Skin epidermis (tissue), 12 donors: ENCODE data around the gene SLPI.

Experiments
- H3K27ac ChIP-seq, 21 experiments: fragments of 200-600 bp; sonication (generic) in 11 of 21; one replicate each; pipeline ENCODE4 v1.5.0; 2020; ENCODE audit warnings: mild to moderate bottlenecking in 3 of 21, inconsistent platforms in 2 of 21, moderate library complexity in 2 of 21
- H3K4me3 ChIP-seq, 7 experiments: fragments of 200-600 bp; sonication (generic) in 2 of 7; one replicate each; pipeline ENCODE4 v1.5.0; 2020; ENCODE audit warnings: inconsistent platforms in 2 of 7, mild to moderate bottlenecking in 2 of 7, moderate library complexity in 1 of 7

The SLPI gene

DNA sequence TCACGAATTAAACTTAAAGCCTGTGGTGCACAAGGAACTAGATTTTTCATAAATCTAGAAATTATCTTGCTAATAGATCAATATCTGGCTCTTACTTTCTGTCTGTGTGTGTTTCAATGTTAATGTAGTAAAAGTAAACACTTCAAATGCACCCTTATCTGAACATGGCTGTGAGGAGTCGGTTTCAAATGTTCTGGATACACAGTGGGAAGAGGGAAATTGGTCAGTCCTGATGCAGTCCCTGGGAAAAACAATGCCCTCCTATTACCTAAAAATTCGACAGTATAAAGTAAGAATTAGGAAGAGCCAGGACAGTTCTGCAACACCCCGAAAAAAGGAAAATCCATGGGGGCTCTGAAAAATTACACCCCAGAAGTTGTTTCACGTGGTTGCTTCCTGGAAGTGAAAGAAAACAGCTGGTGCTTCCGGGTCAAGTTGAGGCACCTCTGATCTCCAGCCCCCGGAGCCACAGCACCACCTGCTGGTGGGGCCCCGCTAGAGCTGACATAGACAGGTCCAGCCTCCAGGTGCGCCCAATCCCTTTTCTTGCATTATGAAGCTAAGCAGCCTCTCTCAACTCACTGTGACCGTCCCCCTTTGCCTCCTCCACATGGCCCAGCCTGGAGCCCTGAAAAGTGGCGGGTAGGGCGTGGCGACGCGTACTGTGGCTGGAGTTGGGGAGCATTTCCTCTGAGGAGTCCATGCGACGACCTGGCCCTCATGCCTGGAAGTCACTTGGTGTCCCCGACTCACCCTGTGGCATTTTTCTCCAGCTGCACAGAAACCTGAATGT, 24.9 kb downstream of the SLPI start:
- Histone ChIP-seq H3K4me3 (no peak overlapping the region), H3K27ac (no peak overlapping the region)

DNA sequence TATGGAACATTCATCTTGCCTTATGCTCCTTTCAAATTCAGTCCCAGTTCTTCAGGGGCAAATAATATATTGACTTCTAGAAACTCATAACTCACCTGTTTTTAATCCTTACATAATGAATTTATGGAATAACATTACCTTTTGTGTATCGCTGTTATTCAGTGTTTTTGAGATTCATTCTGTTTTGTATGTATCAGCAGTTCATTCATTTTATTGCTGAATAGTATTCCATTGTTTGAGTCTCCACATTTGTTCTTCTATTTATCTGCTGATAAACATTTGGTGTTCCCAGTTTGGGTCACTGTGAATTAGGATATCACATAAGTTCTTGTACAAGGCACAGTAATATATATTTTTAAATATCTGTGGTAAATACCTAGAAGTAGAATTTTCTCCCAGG, 28.1 kb downstream of the SLPI start:
- H3K27ac ChIP-seq = no peak overlapping the region
- no peak overlapping the region for H3K4me3 ChIP-seq

DNA sequence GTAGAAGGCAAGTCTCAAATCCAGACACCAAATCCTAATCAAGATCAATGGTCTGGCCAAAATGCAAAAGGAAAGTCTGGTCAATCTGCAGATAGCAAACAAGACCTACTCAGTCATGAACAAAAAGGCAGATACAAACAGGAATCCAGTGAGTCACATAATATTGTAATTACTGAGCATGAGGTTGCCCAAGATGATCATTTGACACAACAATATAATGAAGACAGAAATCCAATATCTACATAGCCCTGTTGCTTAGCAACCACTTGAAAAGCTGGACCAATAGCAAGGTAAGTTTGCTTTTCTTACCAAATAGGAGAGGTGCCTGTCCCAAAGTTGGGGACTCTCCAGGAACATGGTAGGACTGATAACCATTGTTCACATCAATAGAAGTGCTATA, 31.2 kb downstream of the SLPI start:
- H3K27ac ChIP-seq = no peak overlapping the region
- no peak overlapping the region for H3K4me3 ChIP-seq

DNA sequence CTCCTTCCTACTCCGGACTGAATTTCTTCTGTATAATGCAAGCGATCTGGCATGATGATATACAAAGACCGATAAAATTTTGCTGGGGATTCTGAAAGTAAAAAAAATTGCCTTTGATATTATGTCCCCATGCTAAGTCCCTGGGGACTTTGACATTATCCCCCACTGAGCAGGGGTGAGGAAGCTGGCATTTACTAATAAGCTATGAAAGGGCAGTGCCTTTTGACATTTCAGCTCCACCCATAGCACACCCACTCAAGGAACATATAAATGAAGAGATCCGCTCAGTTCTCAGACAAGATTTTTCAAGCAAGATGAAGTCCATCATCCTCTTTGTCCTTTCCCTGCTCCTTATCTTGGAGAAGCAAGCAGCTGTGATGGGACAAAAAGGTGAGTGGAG, 33.3 kb downstream of the SLPI start, which contains the start of gene SEMG2:
Gene SEMG2, plus strand, starts transcription at position 298 of the 400 bp plus-strand sequence. Its CDS starts 17 bp downstream, at position 315.
- no peak within 1 kb of the TSS for H3K4me3 ChIP-seq
- no peak within 1 kb of the TSS for H3K27ac ChIP-seq

DNA sequence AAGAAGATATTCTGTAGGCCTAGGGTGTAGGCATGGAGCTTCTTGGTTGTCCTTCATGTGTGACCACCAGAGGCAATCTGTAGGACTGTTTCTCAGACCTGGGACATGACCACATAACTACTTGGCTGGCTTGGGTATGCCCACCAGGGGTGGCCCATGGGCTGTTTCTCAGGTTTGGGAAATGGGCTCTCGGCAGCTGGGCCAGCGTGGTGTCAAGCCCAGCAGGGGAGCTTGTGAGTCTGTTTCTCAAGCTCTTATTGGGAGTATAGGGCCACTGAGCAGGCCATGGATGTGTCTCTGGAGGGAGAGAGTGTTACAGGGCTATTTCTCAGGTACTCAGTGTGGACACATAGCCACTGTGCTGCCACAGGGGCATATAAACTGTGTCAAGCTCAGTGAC, 35.7 kb downstream of the SLPI start:
- Histone ChIP-seq H3K4me3 (no peak overlapping the region), H3K27ac (no peak overlapping the region)

DNA sequence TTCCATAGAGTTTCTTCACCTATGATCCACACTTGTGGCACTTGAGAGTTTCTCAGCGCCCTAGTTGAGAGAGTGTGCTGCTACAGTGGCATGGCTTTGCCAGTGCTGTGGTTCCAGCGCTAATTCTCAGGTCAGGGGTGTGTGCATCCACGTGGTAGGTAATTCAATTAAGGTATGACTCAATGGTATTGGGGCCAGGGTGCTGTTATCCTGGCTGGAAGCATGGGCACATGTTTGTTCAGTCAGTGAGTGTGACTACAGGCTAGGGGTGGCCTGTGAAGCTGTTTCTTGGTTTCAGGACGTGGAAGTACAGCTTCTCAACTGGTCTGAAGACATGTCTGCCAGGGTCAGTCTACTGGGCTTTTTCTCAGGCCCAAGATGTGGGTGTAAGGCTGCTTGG, 36.2 kb downstream of the SLPI start:
- Histone ChIP-seq H3K4me3 (no peak overlapping the region), H3K27ac (no peak overlapping the region)

DNA sequence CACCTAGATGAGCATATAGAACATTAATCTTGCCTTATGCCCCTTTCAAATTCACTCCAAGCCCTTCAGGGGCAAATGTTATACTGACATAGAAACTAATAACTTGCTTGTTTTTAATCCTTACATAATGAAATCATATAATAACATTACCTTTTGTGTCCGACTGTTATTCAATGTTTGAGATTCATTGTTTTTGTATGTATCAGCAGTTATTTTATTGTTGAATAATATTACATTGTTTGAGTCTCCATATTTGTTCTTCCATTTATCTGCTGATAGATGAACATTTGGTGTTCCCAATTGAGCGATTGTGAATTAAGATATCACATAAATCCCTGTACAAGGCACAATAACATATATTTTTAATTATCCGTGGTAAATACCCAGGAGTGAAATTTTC, 41.5 kb downstream of the SLPI start:
- no peak overlapping the region for H3K27ac ChIP-seq
- H3K4me3 ChIP-seq = no peak overlapping the region

DNA sequence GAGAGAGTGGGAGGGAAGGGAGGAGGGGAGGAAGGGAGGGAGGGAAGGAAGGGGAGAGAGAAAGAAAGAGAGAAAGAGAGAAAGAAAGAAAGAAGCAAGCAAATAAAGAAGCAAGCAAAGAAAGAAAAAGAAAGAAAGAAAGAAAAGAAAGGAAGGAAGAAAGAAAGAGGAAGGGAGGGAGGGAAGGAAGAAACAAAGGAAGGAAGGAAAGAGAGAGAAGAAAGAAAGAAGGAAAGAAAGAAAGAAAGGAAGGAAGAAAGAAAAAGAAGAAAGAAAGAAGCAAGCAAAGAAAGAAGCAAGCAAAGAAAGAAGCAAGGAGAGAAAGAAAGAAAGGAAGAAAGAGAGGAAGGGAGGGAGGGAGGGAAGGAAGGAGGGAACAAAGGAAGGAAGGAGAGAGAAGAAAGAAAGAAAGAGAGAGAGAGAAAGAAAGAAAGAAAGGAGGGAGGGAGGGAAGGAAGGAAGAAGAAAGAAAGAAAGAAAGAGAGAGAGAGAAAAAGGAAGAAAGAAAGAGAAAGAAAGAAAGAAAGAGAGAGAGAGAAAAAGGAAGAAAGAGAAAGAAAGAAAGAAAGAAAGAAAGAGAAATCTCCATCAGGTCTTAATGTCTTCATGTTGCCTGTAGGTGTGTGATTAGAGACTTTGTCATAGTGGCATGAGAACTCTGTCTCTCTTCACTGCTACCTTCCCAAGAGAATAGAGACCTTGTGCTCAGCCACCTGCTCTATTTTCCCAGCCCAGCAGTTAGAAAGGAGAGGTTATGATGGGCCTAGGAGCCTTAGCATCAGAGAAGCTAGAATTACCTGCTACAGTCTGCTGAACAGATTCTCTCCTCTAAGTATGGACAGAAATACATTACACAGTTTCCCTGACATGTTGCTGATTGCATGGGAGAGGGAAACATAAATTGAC, 42.5 kb downstream of the SLPI start:
- no peak overlapping the region for H3K4me3 ChIP-seq

DNA sequence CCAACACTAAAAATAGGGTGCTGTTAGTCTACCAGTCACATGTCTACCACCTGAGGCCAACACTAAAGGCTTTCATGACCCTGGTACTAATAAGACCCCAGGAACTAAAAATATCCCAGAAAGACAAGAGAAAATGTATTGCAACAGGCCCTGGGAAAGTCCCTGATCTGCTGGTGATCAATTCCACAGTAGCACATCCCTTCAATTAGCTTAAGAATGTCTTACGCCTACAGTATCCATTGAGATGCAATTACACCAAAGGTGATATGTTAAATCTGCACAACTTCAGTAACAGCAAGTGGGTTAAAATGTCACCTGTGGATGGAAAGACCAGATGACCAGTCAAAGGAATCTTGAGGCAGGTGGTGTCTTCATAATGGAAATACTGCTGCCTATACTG, 44.4 kb downstream of the SLPI start:
- Histone ChIP-seq H3K27ac (no peak overlapping the region), H3K4me3 (no peak overlapping the region)

More for the DNA sequence above, 42.5 kb downstream of the SLPI start:
- no peak overlapping the region for H3K27ac ChIP-seq

DNA sequence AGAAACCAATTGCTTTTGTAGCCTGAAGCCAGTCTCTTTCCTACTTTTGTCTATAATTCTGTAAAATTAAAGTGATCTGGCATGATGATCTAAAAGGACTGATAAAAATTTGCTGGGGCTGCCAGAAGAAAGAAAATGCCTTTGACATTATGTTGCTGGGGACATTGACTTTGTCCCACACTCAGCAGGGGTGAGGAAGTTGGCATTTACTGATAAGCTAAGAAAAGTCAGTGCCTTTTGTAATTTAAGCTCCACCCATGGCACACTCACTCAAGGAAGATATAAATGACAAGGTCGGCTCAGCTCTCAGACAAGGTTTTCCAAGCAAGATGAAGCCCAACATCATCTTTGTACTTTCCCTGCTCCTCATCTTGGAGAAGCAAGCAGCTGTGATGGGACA, 47.6 kb downstream of the SLPI start, which contains the start of gene SEMG1:
Gene SEMG1, plus strand, starts transcription at position 309 of the 400 bp plus-strand sequence. Its CDS starts 21 bp downstream, at position 330.
- no peak within 1 kb of the TSS for H3K4me3 ChIP-seq
- no peak within 1 kb of the TSS for H3K27ac ChIP-seq
